HAP-1 (cell line): ENCODE measurements around the gene MOXD1.
A peak's percentile ranks its signal among the peaks of the same experiment; 100 is the strongest.

Source experiments
- DNase-seq, 2 experiments: peaks; one replicate each; pipeline ENCODE4 v3.0.0-alpha.2; 2016 to 2020; ENCODE audit warnings: low spot score in 2 of 2
- H3K27me3 ChIP-seq: fragments of 250-450 bp; sonication (Bioruptor Pico); 2 replicates; pipeline ENCODE4 v1.5.1; 2020; ENCODE audit warnings: low read depth, mild to moderate bottlenecking, moderate library complexity
- H3K36me3 ChIP-seq: fragments of 250-450 bp; sonication (Bioruptor Pico); replicated peaks from 2 replicates; pipeline ENCODE4 v1.5.1; 2020; ENCODE audit warnings: mild to moderate bottlenecking
- H3K4me1 ChIP-seq: fragments of 250-450 bp; sonication (Bioruptor Pico); 2 replicates; pipeline ENCODE4 v1.5.1; 2020; ENCODE audit warnings: mild to moderate bottlenecking
- H3K4me3 ChIP-seq: fragments of 250-450 bp; sonication (Bioruptor Pico); 2 replicates; pipeline ENCODE4 v1.5.1; 2020; ENCODE audit warnings: mild to moderate bottlenecking, moderate library complexity
- H3K9me3 ChIP-seq: fragments of 250-450 bp; sonication (Bioruptor Pico); 2 replicates; pipeline ENCODE4 v1.5.1; 2020; ENCODE audit warnings: mild to moderate bottlenecking, moderate library complexity
- in situ Hi-C: fragments of 300-500 bp; cut with MboI; formaldehyde crosslinking; loops from 3 replicates; pipeline ENCODE4 v1.14.3; 2020; ENCODE audit warnings: low sequenced_read_pairs, inconsistent platforms, mixed read lengths

The MOXD1 gene

GRCh38 chr6:132400883-132401617, at the start of gene MOXD1:
Gene MOXD1, minus strand, starts transcription at chr6:132401475. Its CDS starts 49 bp downstream, at chr6:132401426.
- in situ Hi-C loops: no loop called here
- Histone ChIP-seq H3K36me3 (no peaks in the 10 kb centered on the region), H3K4me1 (0 out of 2 replicates have a peak, but pooled peaks cover 3% of the 10 kb centered on the region), H3K27me3 (peaks cover 10% of the 10 kb centered on the region), H3K4me3 (peak within 1 kb of the TSS; percentile 65), H3K9me3 (no peaks in the 10 kb centered on the region)
- peak; percentile 19 to 68 for DNase-seq

GRCh38 chr6:132446855-132447241, 45.6 kb upstream of the MOXD1 start:
- H3K4me3 ChIP-seq: no peak overlapping the region
- no peaks in the 10 kb centered on the region for H3K27me3 ChIP-seq
- H3K4me1 ChIP-seq: no peaks in the 10 kb centered on the region
- in situ Hi-C loops: no loop called here
- H3K36me3 ChIP-seq: no peaks in the 10 kb centered on the region
- no peak for DNase-seq
- no peaks in the 10 kb centered on the region for H3K9me3 ChIP-seq

GRCh38 chr6:132446141-132446854, 45.0 kb upstream of the MOXD1 start:
- Histone ChIP-seq H3K36me3 (no peaks in the 10 kb centered on the region), H3K27me3 (no peaks in the 10 kb centered on the region), H3K4me1 (no peaks in the 10 kb centered on the region), H3K9me3 (no peaks in the 10 kb centered on the region), H3K4me3 (no peak overlapping the region)
- DNase-seq: no peak
- in situ Hi-C loops: no loop called here

GRCh38 chr6:132445201-132445951, 44.1 kb upstream of the MOXD1 start:
- Histone ChIP-seq H3K27me3 (no peaks in the 10 kb centered on the region), H3K4me3 (no peak overlapping the region), H3K4me1 (no peaks in the 10 kb centered on the region), H3K9me3 (no peaks in the 10 kb centered on the region), H3K36me3 (no peaks in the 10 kb centered on the region)
- no peak for DNase-seq
- in situ Hi-C loops: no loop called here

GRCh38 chr6:132443206-132443605, 41.9 kb upstream of the MOXD1 start:
- in situ Hi-C loops: no loop called here
- H3K9me3 ChIP-seq: no peaks in the 10 kb centered on the region
- H3K4me3 ChIP-seq: no peak overlapping the region

DNA sequence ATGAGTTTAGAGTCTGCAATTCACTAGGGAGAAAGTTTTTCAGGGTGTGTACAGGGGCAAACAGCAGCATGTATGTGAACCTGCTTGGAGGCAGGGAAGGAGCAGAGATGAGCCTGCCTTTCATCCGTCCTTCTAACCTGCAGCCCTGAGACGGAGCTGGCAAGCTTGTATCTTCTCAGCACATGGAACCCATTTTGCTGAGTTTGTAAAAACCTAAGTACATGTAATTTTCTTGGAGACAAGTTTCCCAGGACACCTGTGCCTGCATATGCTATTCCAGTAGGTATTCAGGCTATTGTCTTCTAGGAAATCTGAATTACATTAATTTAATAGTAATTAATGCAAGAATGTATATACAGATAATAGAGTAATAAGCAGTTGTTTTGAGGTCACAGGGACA, 28.8 kb upstream of the MOXD1 start:
- no peaks in the 10 kb centered on the region for H3K36me3 ChIP-seq
- no peaks in the 10 kb centered on the region for H3K27me3 ChIP-seq
- DNase-seq: no peak
- in situ Hi-C loops: no loop called here
- no peaks in the 10 kb centered on the region for H3K9me3 ChIP-seq
- no peaks in the 10 kb centered on the region for H3K4me1 ChIP-seq
- H3K4me3 ChIP-seq: no peak overlapping the region

More at GRCh38 chr6:132443206-132443605, 41.9 kb upstream of the MOXD1 start:
- Histone ChIP-seq H3K36me3 (no peaks in the 10 kb centered on the region), H3K4me1 (no peaks in the 10 kb centered on the region), H3K27me3 (no peaks in the 10 kb centered on the region)
- no peak for DNase-seq

- H3K36me3 ChIP-seq: no peaks in the 10 kb centered on the region
- H3K9me3 ChIP-seq: no peaks in the 10 kb centered on the region
- H3K4me1 ChIP-seq: no peaks in the 10 kb centered on the region
- DNase-seq: no peak
- no peak overlapping the region for H3K4me3 ChIP-seq
- in situ Hi-C loops: no loop called here
- no peaks in the 10 kb centered on the region; the same call in 1 of the 2 replicates for H3K27me3 ChIP-seq
Observed at GRCh38 chr6:132425176-132425575, 23.9 kb upstream of the MOXD1 start.

- H3K9me3 ChIP-seq: no peaks in the 10 kb centered on the region
- no peak overlapping the region for H3K4me3 ChIP-seq
- no peak for DNase-seq
- H3K4me1 ChIP-seq: no peaks in the 10 kb centered on the region
- no peaks in the 10 kb centered on the region; the same call in 1 of the 2 replicates for H3K27me3 ChIP-seq
- in situ Hi-C loops: no loop called here
- no peaks in the 10 kb centered on the region for H3K36me3 ChIP-seq
Observed at GRCh38 chr6:132423839-132424238, 22.6 kb upstream of the MOXD1 start.

DNA sequence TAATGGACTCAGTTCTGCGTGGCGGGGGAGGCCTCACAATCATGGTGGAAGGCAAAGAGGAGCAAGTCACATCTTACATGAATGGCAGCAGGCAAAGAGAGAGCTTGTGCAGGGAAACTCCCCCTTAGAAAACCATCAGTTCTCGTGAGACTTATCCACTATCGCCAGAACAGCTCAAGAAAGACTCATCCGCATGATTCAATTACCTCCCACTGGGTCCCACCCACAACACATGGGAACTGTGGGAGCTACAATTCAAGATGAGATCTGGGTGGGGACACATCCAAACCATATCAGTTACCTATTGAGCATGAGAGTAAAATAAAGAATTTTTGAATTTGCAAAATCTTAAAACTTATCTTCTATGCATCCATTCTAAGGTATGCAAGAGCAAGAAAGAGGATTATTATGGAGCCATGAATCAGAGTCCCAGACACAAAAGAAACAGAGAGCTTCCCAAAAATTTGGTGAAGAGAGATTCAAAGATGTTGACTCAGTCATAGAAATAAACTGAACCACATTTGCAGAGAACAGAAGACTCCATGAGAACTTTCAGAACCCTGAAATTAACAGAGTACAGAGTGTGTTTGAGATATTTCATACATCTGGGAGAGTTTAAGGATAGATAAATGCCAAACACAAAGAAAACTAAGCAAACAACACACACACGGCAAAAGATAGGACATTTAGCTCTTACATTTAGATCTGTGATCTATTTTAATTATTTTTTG, 17.1 kb upstream of the MOXD1 start:
- no peaks in the 10 kb centered on the region for H3K4me1 ChIP-seq
- in situ Hi-C loops: no loop called here
- DNase-seq: no peak
- H3K27me3 ChIP-seq: no peaks in the 10 kb centered on the region; the same call in 1 of the 2 replicates
- no peak overlapping the region for H3K4me3 ChIP-seq
- H3K9me3 ChIP-seq: no peaks in the 10 kb centered on the region
- H3K36me3 ChIP-seq: no peaks in the 10 kb centered on the region

DNA sequence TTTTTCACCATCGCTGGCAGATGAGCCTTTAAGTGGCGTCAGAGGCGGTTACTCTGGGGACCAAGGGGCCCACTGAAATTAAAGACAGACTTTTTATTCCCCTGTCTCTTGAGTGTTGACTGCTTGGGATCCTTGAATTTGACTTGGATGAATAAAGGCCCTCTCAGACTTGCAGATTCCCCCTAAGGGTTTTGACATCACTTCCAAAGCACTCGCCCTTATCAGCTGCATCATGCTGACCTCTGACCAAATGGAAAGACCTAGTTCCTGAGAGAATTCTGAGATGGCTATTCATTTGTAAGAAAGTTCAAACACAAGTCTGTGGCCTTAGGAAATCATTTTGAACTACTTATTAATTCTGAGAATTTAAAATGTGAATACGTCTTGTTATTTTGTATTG, 13.5 kb upstream of the MOXD1 start:
- Histone ChIP-seq H3K9me3 (no peaks in the 10 kb centered on the region), H3K4me1 (no peaks in the 10 kb centered on the region), H3K27me3 (0 out of 2 replicates have a peak, but pooled peaks cover 5% of the 10 kb centered on the region), H3K4me3 (no peak overlapping the region), H3K36me3 (no peaks in the 10 kb centered on the region)
- in situ Hi-C loops: no loop called here
- DNase-seq: no peak

DNA sequence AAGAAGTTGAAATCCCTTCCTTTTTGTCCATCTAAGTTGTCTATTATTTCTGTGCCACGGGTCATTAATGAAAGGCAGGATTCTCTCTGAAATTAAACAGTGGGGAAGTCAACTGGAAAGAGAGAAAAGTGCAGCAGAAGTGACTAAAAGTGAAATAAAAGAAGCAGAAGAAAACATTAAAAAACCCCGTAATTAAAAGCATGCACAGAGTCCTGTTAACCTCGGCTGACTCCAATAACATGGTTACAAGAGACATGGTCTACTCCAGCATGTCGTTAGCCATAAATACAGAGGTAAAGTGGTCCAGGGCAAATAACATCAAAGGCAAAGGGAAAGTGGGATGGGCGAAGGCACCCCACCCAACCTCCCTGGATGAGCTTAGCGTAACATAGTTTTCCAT, 13.0 kb upstream of the MOXD1 start:
- no peak for DNase-seq
- no peaks in the 10 kb centered on the region for H3K4me1 ChIP-seq
- H3K36me3 ChIP-seq: no peaks in the 10 kb centered on the region
- no peak overlapping the region for H3K4me3 ChIP-seq
- H3K27me3 ChIP-seq: 0 out of 2 replicates have a peak, but pooled peaks cover 5% of the 10 kb centered on the region
- no peaks in the 10 kb centered on the region for H3K9me3 ChIP-seq
- in situ Hi-C loops: no loop called here

DNA sequence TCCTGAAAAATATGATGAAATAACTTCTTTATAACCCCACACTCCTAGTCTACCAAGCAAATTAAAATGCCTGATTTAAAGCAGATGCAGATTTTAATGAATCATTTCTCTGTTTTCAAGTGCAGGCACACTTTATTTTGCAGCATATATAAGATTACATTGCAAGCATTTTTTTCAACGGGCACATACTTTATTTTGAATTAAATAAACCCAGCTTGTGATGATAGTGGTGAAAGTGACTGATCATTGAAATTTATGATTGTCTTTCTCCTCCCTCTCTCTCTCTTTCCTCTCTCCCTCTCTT, 12.2 kb upstream of the MOXD1 start:
- H3K36me3 ChIP-seq: no peaks in the 10 kb centered on the region
- H3K9me3 ChIP-seq: no peaks in the 10 kb centered on the region
- no peak overlapping the region for H3K4me3 ChIP-seq
- 0 out of 2 replicates have a peak, but pooled peaks cover 5% of the 10 kb centered on the region for H3K27me3 ChIP-seq
- in situ Hi-C loops: no loop called here
- no peak for DNase-seq
- H3K4me1 ChIP-seq: no peaks in the 10 kb centered on the region

DNA sequence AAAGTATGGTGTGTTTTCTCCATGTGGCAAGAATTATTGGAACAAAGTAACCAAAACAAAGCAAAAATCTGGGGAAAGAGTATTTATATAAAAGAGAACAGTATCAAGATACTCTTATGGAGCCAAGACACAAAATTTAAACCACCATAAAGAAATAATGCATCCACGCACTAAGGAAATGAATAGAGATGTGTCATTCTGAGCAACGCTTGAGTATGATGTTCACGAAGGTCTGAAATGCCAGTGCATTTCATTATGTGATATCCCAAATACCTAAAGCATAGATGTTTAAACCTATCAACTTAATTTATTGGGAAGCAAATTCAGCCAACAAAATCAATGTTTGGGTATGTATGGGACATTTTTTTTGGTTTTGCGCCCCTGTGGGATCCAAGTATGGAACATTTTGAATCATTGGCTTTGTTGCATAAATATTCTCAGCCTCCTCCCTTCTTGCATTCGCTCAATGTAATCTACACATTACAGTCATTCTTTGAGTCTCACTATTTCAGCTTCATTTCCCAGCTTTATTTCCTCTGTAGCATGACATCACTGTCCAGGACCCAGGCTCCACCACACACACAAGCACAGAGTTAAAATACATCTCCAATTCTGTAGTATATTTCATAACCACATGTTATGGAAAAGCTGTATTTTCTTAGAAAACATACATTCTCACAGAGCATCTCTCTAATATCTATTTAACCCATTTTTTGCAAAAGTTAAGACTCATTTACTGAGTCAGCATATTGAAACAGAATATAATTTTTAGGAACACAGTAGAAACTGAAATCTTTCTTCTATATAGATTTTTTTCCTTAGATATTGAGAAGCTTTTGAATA, 11.6 kb upstream of the MOXD1 start:
- DNase-seq: no peak
- in situ Hi-C loops: no loop called here
- no peak overlapping the region for H3K4me3 ChIP-seq

More for the DNA sequence above, 11.6 kb upstream of the MOXD1 start:
- H3K36me3 ChIP-seq: no peaks in the 10 kb centered on the region
- H3K27me3 ChIP-seq: 0 out of 2 replicates have a peak, but pooled peaks cover 5% of the 10 kb centered on the region
- no peaks in the 10 kb centered on the region for H3K4me1 ChIP-seq
- no peaks in the 10 kb centered on the region for H3K9me3 ChIP-seq
